Measurements from ENCODE around the gene RALGPS2. TPM values are rescaled to one million over a fixed set of nuclear protein-coding genes. Genes with fewer than 3 reads are reported as not detected.

Gene RALGPS2
- total RNA-seq, 2 experiments from 2014 or later, result 91.6 to 102 TPM

- ChIA-PET POLR2A (no interaction called here), CTCF (ENCODE audit: unreplicated experiment) (interaction anchor here (0.6 kb wide), 1 partner anchor 654 kb away, joined by 3 read pairs; no protein-coding TSS in a partner anchor)
- no peak for DNase-seq (ENCODE audit: low spot score)
- no peaks in the 10 kb centered on the region for H3K9me3 ChIP-seq (ENCODE audit: low read length)
- no peaks in the 10 kb centered on the region for H4K20me1 ChIP-seq (ENCODE audit: insufficient read depth, low read length)
- no peak overlapping the region for H3K4me2 ChIP-seq (ENCODE audit: low read length)
- H2AFZ ChIP-seq (ENCODE audit: low read length), result no peak overlapping the region
- BruUV-seq (replicated peaks), result no TSS peak
- no peaks in the 10 kb centered on the region for H3K36me3 ChIP-seq (ENCODE audit: insufficient read depth, low read length)
- no peak overlapping the region for H3K4me3 ChIP-seq (ENCODE audit: low read depth, low read length, poor library complexity, severe bottlenecking)
- no peaks in the 10 kb centered on the region for H3K79me2 ChIP-seq (ENCODE audit: insufficient read depth, low read depth, low read length)
- H3K27ac ChIP-seq (ENCODE audit: low read depth, low read length, poor library complexity, severe bottlenecking), result no peak overlapping the region
- no peak for TF ChIP-seq CTCF (conservative IDR thresholded peaks at IDR 0.05; ENCODE audit: low read length)
- no peak for TF ChIP-seq EZH2phosphoT487 (IDR thresholded peaks at IDR 0.05; ENCODE audit: borderline replicate concordance, low read depth, low read length)
- peaks cover 13% of the 10 kb centered on the region for H3K4me1 ChIP-seq (ENCODE audit: insufficient read depth, low read length, poor library complexity, severe bottlenecking)
- intact Hi-C loops (cut with micrococcal nuclease; ENCODE audit: unreplicated experiment), result no loop called here
- no peaks in the 10 kb centered on the region for H3K9me2 ChIP-seq (ENCODE audit: insufficient read depth, low read length)
Observed at GRCh38 chr1:178964469-178965330, 239.7 kb downstream of the RALGPS2 start.

- intact Hi-C loops (cut with micrococcal nuclease; ENCODE audit: unreplicated experiment), result no loop called here
- no peak overlapping the region for H3K27ac ChIP-seq (ENCODE audit: low read depth, low read length, poor library complexity, severe bottlenecking)
- no peak overlapping the region for H3K4me2 ChIP-seq (ENCODE audit: low read length)
- no peaks in the 10 kb centered on the region for H3K36me3 ChIP-seq (ENCODE audit: insufficient read depth, low read length)
- peaks cover 13% of the 10 kb centered on the region for H3K4me1 ChIP-seq (ENCODE audit: insufficient read depth, low read length, poor library complexity, severe bottlenecking)
- CTCF ChIA-PET (ENCODE audit: unreplicated experiment), result no interaction called here
- POLR2A ChIA-PET, result no interaction called here
- DNase-seq (ENCODE audit: low spot score), result no peak
- TF ChIP-seq EZH2phosphoT487 (IDR thresholded peaks at IDR 0.05; ENCODE audit: borderline replicate concordance, low read depth, low read length), result no peak
- no peak for TF ChIP-seq CTCF (conservative IDR thresholded peaks at IDR 0.05; ENCODE audit: low read length)
- no peaks in the 10 kb centered on the region for H3K9me3 ChIP-seq (ENCODE audit: low read length)
- H2AFZ ChIP-seq (ENCODE audit: low read length), result no peak overlapping the region
- BruUV-seq (replicated peaks), result no TSS peak
- no peak overlapping the region for H3K4me3 ChIP-seq (ENCODE audit: low read depth, low read length, poor library complexity, severe bottlenecking)
- no peaks in the 10 kb centered on the region for H3K9me2 ChIP-seq (ENCODE audit: insufficient read depth, low read length)
- no peaks in the 10 kb centered on the region for H4K20me1 ChIP-seq (ENCODE audit: insufficient read depth, low read length)
- no peaks in the 10 kb centered on the region for H3K79me2 ChIP-seq (ENCODE audit: insufficient read depth, low read depth, low read length)
Observed at GRCh38 chr1:178966312-178966711, 241.3 kb downstream of the RALGPS2 start.
